ENCODE measurements around the gene SLC43A2. TPM values are rescaled to one million over a fixed set of nuclear protein-coding genes. Genes with fewer than 3 reads are reported as not detected.

The SLC43A2 gene
- total and polyA plus RNA-seq, 10 donors, result 12.6 to 84.6 (median 61.2) TPM

DNA sequence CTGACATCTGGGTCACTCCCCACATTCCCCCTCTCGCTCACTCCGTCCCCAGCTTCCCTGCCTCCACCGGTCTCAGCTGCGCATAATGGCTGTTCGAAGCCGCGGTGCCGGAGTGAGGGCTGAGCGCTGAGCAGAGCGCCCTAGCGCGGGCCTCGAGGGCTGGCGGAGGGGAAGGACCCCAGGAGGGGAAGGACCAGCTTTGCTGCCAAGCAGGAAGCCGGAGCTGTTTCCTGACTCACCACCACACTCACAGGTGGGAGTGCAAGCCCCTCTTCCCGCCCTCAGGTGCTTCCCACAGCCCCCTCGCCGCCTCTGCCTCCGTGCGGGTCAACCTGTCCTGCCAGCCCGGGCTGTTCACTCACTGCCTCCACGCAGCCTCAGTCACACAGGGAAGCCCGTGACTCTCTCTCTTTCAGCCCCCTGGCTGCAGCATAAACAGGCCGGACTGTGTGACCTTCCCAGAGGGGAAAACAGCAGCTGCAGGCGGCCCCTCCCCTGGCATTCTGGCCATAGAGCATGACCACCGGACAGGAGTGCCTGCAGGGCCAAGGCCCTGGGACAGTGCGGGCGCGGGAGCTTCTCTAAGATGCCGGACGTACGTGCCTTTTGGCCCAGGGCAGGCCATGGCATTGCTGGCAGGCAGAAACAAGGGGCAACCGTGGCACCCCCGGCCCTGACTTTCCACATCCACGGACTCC is 23.7 kb downstream of the SLC43A2 start:
- no peaks in the 10 kb centered on the region for H3K27me3 ChIP-seq (replicated peaks in 1 of 7)
- H3K9me3 ChIP-seq, result peaks cover 0 to 7% (median 2%) of the 10 kb centered on the region in 8 donors
- peak overlapping the region; percentile 64 to 90 (median 82) for H3K27ac ChIP-seq
- peak; percentile 86 for DNase-seq
- H3K4me3 ChIP-seq, result peak overlapping the region in 5 of 8 donors; percentile 0 to 58 (median 28)
- H3K36me3 ChIP-seq, result peaks cover 0 to 73% (median 3%) of the 10 kb centered on the region in 6 donors
- TF ChIP-seq, protein P1, sequence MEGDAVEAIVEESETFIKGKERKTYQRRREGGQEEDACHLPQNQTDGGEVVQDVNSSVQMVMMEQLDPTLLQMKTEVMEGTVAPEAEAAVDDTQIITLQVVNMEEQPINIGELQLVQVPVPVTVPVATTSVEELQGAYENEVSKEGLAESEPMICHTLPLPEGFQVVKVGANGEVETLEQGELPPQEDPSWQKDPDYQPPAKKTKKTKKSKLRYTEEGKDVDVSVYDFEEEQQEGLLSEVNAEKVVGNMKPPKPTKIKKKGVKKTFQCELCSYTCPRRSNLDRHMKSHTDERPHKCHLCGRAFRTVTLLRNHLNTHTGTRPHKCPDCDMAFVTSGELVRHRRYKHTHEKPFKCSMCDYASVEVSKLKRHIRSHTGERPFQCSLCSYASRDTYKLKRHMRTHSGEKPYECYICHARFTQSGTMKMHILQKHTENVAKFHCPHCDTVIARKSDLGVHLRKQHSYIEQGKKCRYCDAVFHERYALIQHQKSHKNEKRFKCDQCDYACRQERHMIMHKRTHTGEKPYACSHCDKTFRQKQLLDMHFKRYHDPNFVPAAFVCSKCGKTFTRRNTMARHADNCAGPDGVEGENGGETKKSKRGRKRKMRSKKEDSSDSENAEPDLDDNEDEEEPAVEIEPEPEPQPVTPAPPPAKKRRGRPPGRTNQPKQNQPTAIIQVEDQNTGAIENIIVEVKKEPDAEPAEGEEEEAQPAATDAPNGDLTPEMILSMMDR (IDR thresholded peaks at IDR 0.05 in 8 of 11, conservative IDR thresholded peaks at IDR 0.05 in 3 of 11), result peak in 4 of 11 experiments; percentile 15 to 57 (median 22)
- TF ChIP-seq POLR2AphosphoS5 (IDR thresholded peaks at IDR 0.05), result peak; percentile 77 to 91 (median 79)
- peak in 1 of 3 donors; percentile 54 for TF ChIP-seq POLR2A (IDR thresholded peaks at IDR 0.05)
- WGBS, 5 donors, result 32 to 51% (median 39%) methylated on average over 23 to 35 of the region's 35 CpGs
- intact Hi-C loops (cut with DNase I; ENCODE audit: low total_unique reads), result no loop called here
- peaks cover 17 to 62% (median 33%) of the 10 kb centered on the region in 6 donors for H3K4me1 ChIP-seq

DNA sequence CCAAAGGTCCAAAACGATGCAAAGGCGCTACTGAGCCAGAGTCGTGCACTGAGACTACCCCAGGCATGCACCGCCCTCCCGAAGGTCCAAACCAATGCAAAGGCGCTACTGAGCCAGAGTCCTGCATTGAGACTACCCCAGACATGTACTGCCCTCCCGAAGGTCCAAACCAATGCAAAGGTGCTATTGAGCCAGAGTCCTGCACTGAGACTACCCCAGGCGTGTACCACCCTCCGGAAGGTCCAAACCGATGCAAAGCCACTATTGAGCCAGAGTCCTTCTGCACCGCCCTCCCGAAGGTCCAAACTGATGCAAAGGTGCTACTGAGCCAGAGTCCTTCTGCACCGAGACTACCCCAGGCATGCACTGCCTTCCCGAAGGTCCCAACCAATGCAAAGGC is 27.1 kb downstream of the SLC43A2 start:
- Histone ChIP-seq H3K36me3 (peaks cover 0 to 70% (median 0%) of the 10 kb centered on the region in 6 donors), H3K4me3 (no peak overlapping the region), H3K4me1 (peaks cover 5 to 37% (median 14%) of the 10 kb centered on the region in 6 donors), H3K27ac (no peak overlapping the region), H3K27me3 (replicated peaks in 1 of 7) (no peaks in the 10 kb centered on the region), H3K9me3 (peaks cover 0 to 7% (median 2%) of the 10 kb centered on the region in 8 donors)
- WGBS, 5 donors, result 97 to 100% (median 97%) methylated on average over 10 to 14 of the region's 14 CpGs
- intact Hi-C loops (cut with DNase I; ENCODE audit: low total_unique reads), result no loop called here
- DNase-seq, result no peak
- no peak for TF ChIP-seq POLR2A (IDR thresholded peaks at IDR 0.05)
- no peak for TF ChIP-seq POLR2AphosphoS5 (IDR thresholded peaks at IDR 0.05)
- TF ChIP-seq, protein P1 (IDR thresholded peaks at IDR 0.05 in 8 of 11, conservative IDR thresholded peaks at IDR 0.05 in 3 of 11), result no peak

DNA sequence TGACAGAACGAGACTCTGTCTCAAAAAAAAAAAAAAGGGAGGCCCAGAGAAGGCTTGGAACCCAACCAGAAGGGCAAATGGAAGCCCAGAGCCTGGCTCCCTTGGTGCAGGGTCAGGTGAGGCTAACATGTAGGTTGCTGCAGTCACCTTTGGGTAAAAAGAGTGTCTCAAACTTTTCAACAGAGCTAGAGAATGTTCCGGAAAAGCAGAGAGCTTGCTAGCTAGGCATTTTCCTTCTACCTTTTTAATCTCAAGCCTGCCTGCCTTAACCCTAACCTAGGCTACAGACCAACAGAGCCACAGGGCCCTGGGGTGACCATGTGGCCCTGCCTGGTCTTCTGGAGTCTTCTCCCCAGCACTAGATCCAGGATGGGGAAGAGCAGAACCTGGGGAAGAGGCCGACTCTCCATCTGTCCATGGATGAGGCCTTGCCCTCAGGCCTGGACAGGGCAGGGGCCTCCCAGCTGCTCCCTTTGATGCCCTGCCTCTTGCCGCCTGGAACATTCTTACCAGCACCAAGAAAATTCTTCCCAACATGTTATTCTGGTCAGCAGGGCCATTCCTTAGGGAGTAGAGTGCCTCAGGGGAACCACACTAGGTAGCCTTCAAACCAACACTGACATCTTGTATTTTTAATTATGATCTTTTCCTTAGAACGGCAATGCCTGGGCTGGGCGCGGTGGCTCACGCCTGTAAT is 30.1 kb downstream of the SLC43A2 start:
- Histone ChIP-seq H3K9me3 (peaks cover 0 to 7% (median 2%) of the 10 kb centered on the region in 8 donors), H3K4me3 (no peak overlapping the region), H3K27ac (peak overlapping the region in 1 of 8 donors; percentile 13), H3K27me3 (replicated peaks in 1 of 7) (no peaks in the 10 kb centered on the region), H3K4me1 (peaks cover 7 to 26% (median 12%) of the 10 kb centered on the region in 6 donors), H3K36me3 (peaks cover 0 to 43% (median 0%) of the 10 kb centered on the region in 6 donors)
- no peak for DNase-seq
- TF ChIP-seq, protein P1 (IDR thresholded peaks at IDR 0.05 in 8 of 11, conservative IDR thresholded peaks at IDR 0.05 in 3 of 11), result no peak
- no peak for TF ChIP-seq POLR2AphosphoS5 (IDR thresholded peaks at IDR 0.05)
- TF ChIP-seq POLR2A (IDR thresholded peaks at IDR 0.05), result no peak
- intact Hi-C loops (cut with DNase I; ENCODE audit: low total_unique reads), result no loop called here
- 91 to 97% (median 95%) methylated on average over 8 of the region's 8 CpGs for WGBS, 5 donors

Measured in spleen (tissue), 11 donors.